ENCODE measurements around the gene PRM2. TPM values are rescaled to one million over a fixed set of nuclear protein-coding genes. Genes with fewer than 3 reads are reported as not detected.

Gene PRM2
- total and polyA plus RNA-seq, 7 experiments from 2014 or later, result not detected

DNA sequence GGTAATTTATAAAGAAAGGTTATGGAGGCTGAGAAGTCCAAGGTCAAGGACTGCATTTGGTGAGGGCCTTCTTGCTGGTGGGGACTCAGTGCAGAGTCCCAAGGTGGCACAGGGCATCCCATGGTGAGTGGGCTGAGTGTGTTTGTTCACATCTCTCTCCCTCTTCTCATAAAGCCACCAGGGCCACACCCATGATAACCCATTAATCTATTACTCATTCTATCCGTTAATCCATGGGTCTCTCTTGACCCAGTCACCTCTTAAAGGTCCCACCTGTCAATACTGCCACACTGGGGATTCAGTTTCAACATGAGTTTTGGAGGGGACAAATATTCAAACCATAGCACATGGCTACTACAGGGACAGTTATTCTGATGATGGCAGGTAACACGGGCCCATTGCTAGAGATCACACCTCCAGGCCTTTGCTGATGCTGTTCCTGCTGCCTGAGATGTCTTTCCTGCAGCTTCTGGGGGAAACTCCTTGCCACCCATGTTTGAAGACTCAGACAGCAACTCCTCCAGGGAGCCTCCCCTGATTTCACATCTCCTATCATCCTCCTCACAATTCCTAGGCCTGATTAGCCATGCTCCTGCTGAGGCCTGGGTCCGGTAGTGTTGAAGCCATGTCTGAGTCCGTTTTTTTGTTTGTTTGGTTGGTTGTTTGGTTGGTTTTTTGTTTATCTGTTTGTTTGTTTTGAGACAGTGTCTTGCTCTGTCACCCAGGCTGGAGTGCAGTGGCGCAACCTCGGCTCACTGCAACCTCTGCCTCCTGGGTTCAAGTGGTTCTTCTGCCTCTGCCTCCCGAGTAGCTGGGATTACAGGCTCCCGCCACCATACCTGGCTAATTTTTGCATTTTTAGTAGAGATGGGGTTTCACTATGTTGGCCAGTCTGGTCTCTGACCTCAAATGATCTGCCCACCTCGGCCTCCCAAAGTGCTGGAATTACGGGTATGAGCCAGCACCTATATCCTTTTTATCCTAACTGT lies 36.3 kb downstream of the PRM2 start:
- no peak for ATAC-seq
- CTCF ChIA-PET, result no interaction called here

DNA sequence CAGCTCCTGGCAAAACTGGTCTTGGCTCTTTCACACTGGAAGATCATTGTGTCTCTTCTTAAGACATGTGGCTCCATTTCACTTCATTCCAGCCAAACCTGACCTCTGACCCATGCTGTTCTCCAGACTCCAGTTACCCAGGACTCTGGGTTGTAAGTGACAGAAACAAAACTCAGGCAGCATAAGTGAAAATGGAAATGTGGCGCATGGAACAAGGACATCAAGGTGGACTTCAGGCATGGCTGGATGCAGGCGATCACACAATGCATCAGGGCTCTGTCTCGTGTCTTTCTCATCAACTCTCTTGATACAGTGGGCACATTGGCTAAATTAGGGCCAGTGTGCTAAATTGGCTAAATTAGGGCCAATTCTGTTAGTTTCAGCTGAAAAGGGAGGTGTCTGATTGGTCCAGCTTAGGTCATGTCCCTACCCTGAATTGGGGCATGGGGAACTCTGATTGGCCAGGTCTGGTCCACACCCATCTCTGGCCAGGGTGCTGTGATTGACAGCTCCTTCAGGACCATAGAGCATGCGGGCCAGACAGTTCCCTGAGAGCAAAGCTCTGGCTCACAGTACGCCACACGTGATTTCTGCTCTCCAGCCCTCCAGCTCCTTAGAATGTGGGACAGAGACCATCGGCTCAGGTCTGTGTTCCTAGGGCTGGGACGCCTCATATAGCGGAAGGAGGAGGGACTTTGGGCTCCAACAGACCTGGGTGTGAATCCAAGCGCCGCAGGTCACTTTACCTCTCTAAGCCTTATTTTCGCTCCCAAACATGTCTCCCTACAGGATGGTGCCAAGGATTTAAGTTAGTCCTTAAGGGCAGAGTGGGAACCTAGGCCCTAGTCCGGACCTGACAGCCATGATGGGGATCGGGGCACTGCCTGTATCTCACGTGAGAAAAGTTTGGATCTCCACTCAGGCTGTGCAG lies 37.7 kb downstream of the PRM2 start:
- POLR2A ChIA-PET, result interaction anchor here (0.9 to 1.4 kb wide), 3 partner anchors 13 to 16 kb away, joined by 3 read pairs; no protein-coding TSS in a partner anchor
- ATAC-seq (no peak), DNase-seq (no peak)
- H3K9me3 Mint-ChIP-seq, result no peaks in the 10 kb centered on the region
- peaks cover 16 to 43% (median 26%) of the 10 kb centered on the region in 7 donors for H3K4me1 Mint-ChIP-seq
- no peaks in the 10 kb centered on the region for H3K27me3 ChIP-seq (ENCODE audit: control insufficient read depth in 2 of 2, insufficient read depth in 2 of 2, low read length in 2 of 2)
- H3K36me3 Mint-ChIP-seq, result no peaks in the 10 kb centered on the region
- peak overlapping the region in 3 of 9 donors; percentile 1 to 76 (median 21) for H3K27ac Mint-ChIP-seq
- no peak overlapping the region for H3K4me3 Mint-ChIP-seq
- H3K27ac ChIP-seq (ENCODE audit: low read depth, low read length), result no peak overlapping the region
- H3K27me3 Mint-ChIP-seq, result no peaks in the 10 kb centered on the region
- intact Hi-C loops (cut with micrococcal nuclease), result no loop called here
- CTCF ChIA-PET, result interaction anchor here (0.9 kb wide), 1 partner anchor 14 kb away, joined by 3 read pairs; no protein-coding TSS in a partner anchor
- H3K4me3 ChIP-seq (ENCODE audit: low read length), result no peak overlapping the region
- no peaks in the 10 kb centered on the region for H3K9me3 ChIP-seq (ENCODE audit: control insufficient read depth in 2 of 3, low read length in 3 of 3)
- peaks cover 24 to 27% of the 10 kb centered on the region in 2 donors for H3K4me1 ChIP-seq (ENCODE audit: control insufficient read depth in 2 of 2, insufficient read depth in 2 of 2, low read length in 2 of 2)
- H3K36me3 ChIP-seq (ENCODE audit: control insufficient read depth in 2 of 3, insufficient read depth in 3 of 3, low read length in 3 of 3), result no peaks in the 10 kb centered on the region

More for the DNA sequence above, 36.3 kb downstream of the PRM2 start:
- H3K4me1 ChIP-seq (ENCODE audit: control insufficient read depth in 2 of 2, insufficient read depth in 2 of 2, low read length in 2 of 2), result peaks cover 11 to 16% of the 10 kb centered on the region in 2 donors
- Mint-ChIP-seq H3K27ac (peak overlapping the region in 7 of 9 donors; percentile 8 to 81 (median 67)), H3K9me3 (no peaks in the 10 kb centered on the region), H3K4me1 (peaks cover 2 to 34% (median 13%) of the 10 kb centered on the region in 7 donors), H3K27me3 (no peaks in the 10 kb centered on the region), H3K4me3 (peak overlapping the region in 2 of 10 donors; percentile 57 to 69), H3K36me3 (no peaks in the 10 kb centered on the region)
- no peaks in the 10 kb centered on the region for H3K9me3 ChIP-seq (ENCODE audit: control insufficient read depth in 2 of 3, low read length in 3 of 3)
- no peaks in the 10 kb centered on the region for H3K36me3 ChIP-seq (ENCODE audit: control insufficient read depth in 2 of 3, insufficient read depth in 3 of 3, low read length in 3 of 3)
- no peak overlapping the region for H3K27ac ChIP-seq (ENCODE audit: low read depth, low read length)
- intact Hi-C loops (cut with micrococcal nuclease), result no loop called here
- H3K27me3 ChIP-seq (ENCODE audit: control insufficient read depth in 2 of 2, insufficient read depth in 2 of 2, low read length in 2 of 2), result no peaks in the 10 kb centered on the region
- DNase-seq, result no peak
- H3K4me3 ChIP-seq (ENCODE audit: low read length), result peak overlapping the region; percentile 34
- POLR2A ChIA-PET, result no interaction called here

DNA sequence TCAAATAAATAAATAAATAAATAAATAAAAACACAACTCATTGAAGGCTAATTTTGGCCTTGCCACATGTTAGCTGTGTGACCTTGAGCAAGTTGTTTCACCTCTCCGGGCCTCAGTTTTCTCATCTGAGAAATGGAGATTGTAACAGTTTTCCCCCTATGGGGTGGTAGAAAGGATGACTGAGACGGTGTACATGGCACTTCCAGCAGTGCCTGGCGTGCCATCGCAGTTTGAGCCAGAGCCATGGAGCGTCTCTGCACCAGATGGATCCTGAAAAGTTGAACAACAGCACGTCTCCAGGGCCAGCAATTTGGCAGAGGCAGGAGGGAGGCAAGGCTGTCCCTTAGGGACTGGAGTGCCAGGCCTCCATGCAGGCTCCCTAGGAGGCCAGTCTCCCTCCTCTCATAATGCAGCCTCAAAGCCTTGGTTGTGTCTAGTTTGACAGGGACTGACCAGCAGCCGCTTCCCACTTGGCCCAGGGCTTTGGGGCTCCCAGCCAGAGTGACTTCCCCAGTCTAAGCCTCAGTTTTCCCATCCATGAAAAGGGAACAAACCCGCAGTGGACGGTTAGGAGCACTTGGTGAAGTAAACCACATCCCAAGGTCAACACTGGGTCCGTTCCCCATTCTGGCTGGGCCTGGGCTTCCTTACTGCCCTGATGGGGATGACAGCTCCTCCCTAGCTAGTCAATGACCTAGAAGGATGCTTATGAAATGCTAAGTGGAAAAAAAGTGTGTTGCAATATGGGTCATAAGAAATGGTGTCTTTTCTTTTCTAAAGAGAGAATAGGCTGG lies 39.6 kb downstream of the PRM2 start:
- POLR2A ChIA-PET, result interaction anchor here (0.7 to 0.9 kb wide), 4 partner anchors 12 to 94 kb away, joined by 3 to 7 read pairs (median 4); partner anchors contain the start of gene SOCS1
- H3K4me3 ChIP-seq (ENCODE audit: low read length), result no peak overlapping the region
- no peaks in the 10 kb centered on the region for H3K27me3 ChIP-seq (ENCODE audit: control insufficient read depth in 2 of 2, insufficient read depth in 2 of 2, low read length in 2 of 2)
- intact Hi-C loops (cut with micrococcal nuclease), result no loop called here
- no peak overlapping the region for H3K4me3 Mint-ChIP-seq
- peaks cover 28 to 62% (median 41%) of the 10 kb centered on the region in 7 donors for H3K4me1 Mint-ChIP-seq
- H3K9me3 Mint-ChIP-seq, result no peaks in the 10 kb centered on the region
- DNase-seq (no peak), ATAC-seq (no peak)
- H3K9me3 ChIP-seq (ENCODE audit: control insufficient read depth in 2 of 3, low read length in 3 of 3), result no peaks in the 10 kb centered on the region
- no peaks in the 10 kb centered on the region for H3K36me3 Mint-ChIP-seq
- H3K27me3 Mint-ChIP-seq, result no peaks in the 10 kb centered on the region
- peaks cover 40 to 43% of the 10 kb centered on the region in 2 donors for H3K4me1 ChIP-seq (ENCODE audit: control insufficient read depth in 2 of 2, insufficient read depth in 2 of 2, low read length in 2 of 2)
- peak overlapping the region in 5 of 9 donors; percentile 10 to 98 (median 56) for H3K27ac Mint-ChIP-seq
- CTCF ChIA-PET, result interaction anchor here (0.7 to 2.6 kb wide), 3 partner anchors 18 to 390 kb away, joined by 3 to 16 read pairs (median 5); partner anchors contain the start of gene SOCS1
- no peaks in the 10 kb centered on the region for H3K36me3 ChIP-seq (ENCODE audit: control insufficient read depth in 2 of 3, insufficient read depth in 3 of 3, low read length in 3 of 3)
- H3K27ac ChIP-seq (ENCODE audit: low read depth, low read length), result no peak overlapping the region

GRCh38 chr16:11235703-11235991 lies 40.6 kb downstream of the PRM2 start:
- no peaks in the 10 kb centered on the region for H3K36me3 Mint-ChIP-seq
- H3K4me3 Mint-ChIP-seq, result no peak overlapping the region
- Histone ChIP-seq H3K27me3 (ENCODE audit: control insufficient read depth in 2 of 2, insufficient read depth in 2 of 2, low read length in 2 of 2) (no peaks in the 10 kb centered on the region), H3K27ac (ENCODE audit: low read depth, low read length) (no peak overlapping the region), H3K36me3 (ENCODE audit: control insufficient read depth in 2 of 3, insufficient read depth in 3 of 3, low read length in 3 of 3) (no peaks in the 10 kb centered on the region), H3K4me3 (ENCODE audit: low read length) (no peak overlapping the region), H3K4me1 (ENCODE audit: control insufficient read depth in 2 of 2, insufficient read depth in 2 of 2, low read length in 2 of 2) (peaks cover 38 to 46% of the 10 kb centered on the region in 2 donors), H3K9me3 (ENCODE audit: control insufficient read depth in 2 of 3, low read length in 3 of 3) (no peaks in the 10 kb centered on the region)
- intact Hi-C loops (cut with micrococcal nuclease), result no loop called here
- no peaks in the 10 kb centered on the region for H3K27me3 Mint-ChIP-seq
- H3K9me3 Mint-ChIP-seq, result no peaks in the 10 kb centered on the region
- ChIA-PET CTCF (interaction anchor here (0.7 to 2.6 kb wide), 4 partner anchors 15 to 391 kb away, joined by 3 to 16 read pairs (median 6); partner anchors contain the start of gene SOCS1), POLR2A (interaction anchor here (0.7 to 0.9 kb wide), 4 partner anchors 11 to 95 kb away, joined by 3 to 7 read pairs (median 4); partner anchors contain the start of gene SOCS1)
- ATAC-seq, result no peak
- DNase-seq, result no peak
- H3K27ac Mint-ChIP-seq, result peak overlapping the region; percentile 59 to 98 (median 82)
- peaks cover 33 to 72% (median 45%) of the 10 kb centered on the region in 7 donors for H3K4me1 Mint-ChIP-seq

- no peaks in the 10 kb centered on the region for H3K27me3 ChIP-seq (ENCODE audit: control insufficient read depth in 2 of 2, insufficient read depth in 2 of 2, low read length in 2 of 2)
- H3K27me3 Mint-ChIP-seq, result no peaks in the 10 kb centered on the region
- peaks cover 34 to 40% of the 10 kb centered on the region in 2 donors for H3K4me1 ChIP-seq (ENCODE audit: control insufficient read depth in 2 of 2, insufficient read depth in 2 of 2, low read length in 2 of 2)
- H3K36me3 ChIP-seq (ENCODE audit: control insufficient read depth in 2 of 3, insufficient read depth in 3 of 3, low read length in 3 of 3), result no peaks in the 10 kb centered on the region
- no peaks in the 10 kb centered on the region for H3K36me3 Mint-ChIP-seq
- intact Hi-C loops (cut with micrococcal nuclease), result loop anchor here in 1 of 2 donors (1.0 to 5.0 kb wide), 3 partner anchors 53 to 247 kb away; no protein-coding TSS in a partner anchor
- ChIA-PET POLR2A (interaction anchor here (0.9 to 12.7 kb wide), 2 partner anchors 11 to 21 kb away, joined by 3 to 244 read pairs; partner anchors contain the start of gene SOCS1), CTCF (interaction anchor here (0.7 to 2.6 kb wide), 2 partner anchors 15 to 20 kb away, joined by 6 to 16 read pairs; partner anchors contain the start of gene SOCS1)
- H3K4me1 Mint-ChIP-seq, result peaks cover 31 to 76% (median 45%) of the 10 kb centered on the region in 7 donors
- no peaks in the 10 kb centered on the region for H3K9me3 ChIP-seq (ENCODE audit: control insufficient read depth in 2 of 3, low read length in 3 of 3)
- H3K27ac Mint-ChIP-seq, result peak overlapping the region; percentile 59 to 98 (median 88)
- H3K27ac ChIP-seq (ENCODE audit: low read depth, low read length), result no peak overlapping the region
- DNase-seq (no peak), ATAC-seq (no peak)
- H3K9me3 Mint-ChIP-seq, result no peaks in the 10 kb centered on the region
- H3K4me3 Mint-ChIP-seq, result peak overlapping the region in 3 of 10 donors; percentile 13 to 75 (median 61)
- no peak overlapping the region for H3K4me3 ChIP-seq (ENCODE audit: low read length)
Measured at GRCh38 chr16:11234884-11235702, 41.2 kb downstream of the PRM2 start.

Measured in naive thymus-derived CD4-positive, alpha-beta T cell (primary cell).